Subcutaneous adipose tissue (tissue), 4 donors: Measurements from ENCODE around the gene SMIM31. TPM values are rescaled to one million over a fixed set of nuclear protein-coding genes. Genes with fewer than 3 reads are reported as not detected.

ENCODE experiments used
- CTCF ChIP-seq: fragments of 450-650 bp; IDR thresholded peaks from one replicate; pipeline ENCODE4 v1.5.1; 2016; ENCODE audit warnings: low read depth, mild to moderate bottlenecking, control low read depth, antibody characterized with exemption, moderate library complexity
- total RNA-seq, 4 donors: library from RNA; depleted of rRNA; stranded (reverse); fragments of >200 nt; gene quantifications; one replicate each; pipeline ENCODE4 v1.1.0, GENCODE V29; 2016

Gene SMIM31
- total RNA-seq, 4 donors from 2014 or later: not detected

GRCh38 chr4:164780839-164781238, 26.9 kb downstream of the SMIM31 start:
- TF ChIP-seq CTCF: no peak

GRCh38 chr4:164783976-164784375, 30.0 kb downstream of the SMIM31 start:
- no peak for TF ChIP-seq CTCF

- TF ChIP-seq CTCF: no peak
Measured at GRCh38 chr4:164789047-164789446, 35.1 kb downstream of the SMIM31 start.

GRCh38 chr4:164790249-164790648, 36.3 kb downstream of the SMIM31 start:
- TF ChIP-seq CTCF: no peak

- TF ChIP-seq CTCF: no peak
Measured at GRCh38 chr4:164799410-164799809, 45.5 kb downstream of the SMIM31 start.

- no peak for TF ChIP-seq CTCF
Measured at GRCh38 chr4:164800786-164801185, 46.9 kb downstream of the SMIM31 start.

- no peak for TF ChIP-seq CTCF
Measured at GRCh38 chr4:164802301-164802901, 48.5 kb downstream of the SMIM31 start.
